Right ventricle myocardium inferior (tissue), 1 donor: ENCODE data around the gene APCDD1. TPM values are rescaled to one million over a fixed set of nuclear protein-coding genes. Genes with fewer than 3 reads are reported as not detected.
"Not testable (repeated sequence)": the region's sequence is repeated elsewhere in the genome, so short reads cannot be mapped to it uniquely, and the experiment has no call there.

Experiments used
- ATAC-seq: fragments of 200-7000 bp; cut with Tn5 transposase; one replicate; pipeline ENCODE4 v1.9.1; 2020; ENCODE audit warnings: mild to moderate bottlenecking, moderate library complexity
- DNase-seq: peaks from one replicate; pipeline ENCODE4 v3.0.0; 2021; ENCODE audit errors: missing footprints
- intact Hi-C: fragments of 100-400 bp; cut with DNase I; formaldehyde crosslinking; loops from one replicate; pipeline ENCODE4 v1.11.0; 2022
- total RNA-seq: library from RNA; stranded (reverse); fragmentation: NEBNext Ultra II Directional; extraction: Animal tissue kit (Norgen Biotek cat#: 25700); gene quantifications from one replicate; pipeline ENCODE4 v1.2.1, GENCODE V29; 2021
- donor health status: DM: no; HTN: yes; CAD: no; lungs with severe emphysema.

APCDD1 gene
- total RNA-seq, 1 donor from 2014 or later, result 34.5 TPM

GRCh38 chr18:10537765-10538164, 83.3 kb downstream of the APCDD1 start:
- intact Hi-C loops, result no loop called here
- DNase-seq (no peak), ATAC-seq (no peak)

- ATAC-seq, DNase-seq, intact Hi-C loops: not testable (repeated sequence)
Observed at GRCh38 chr18:10539124-10539523, 84.7 kb downstream of the APCDD1 start.

Other genes starting within 250 kb of the APCDD1 start
- gene NAPG, start 71.4 kb downstream of the APCDD1 start, total RNA-seq, result 30.8 TPM